Stomach smooth muscle (tissue), 2 donors: ENCODE measurements around the gene MTRR.

Experiments
- H3K27ac ChIP-seq: one replicate; pipeline ENCODE4 v1.7.0; 2013; ENCODE audit warnings: mild to moderate bottlenecking, low read length, inconsistent platforms
- H3K27me3 ChIP-seq, 2 donors: one replicate each; pipeline ENCODE4 v1.7.0; 2013; ENCODE audit warnings: low read length in 2 of 2; ENCODE audit not compliant: insufficient read depth in 2 of 2, control insufficient read depth in 1 of 2
- H3K36me3 ChIP-seq, 2 donors: one replicate each; pipeline ENCODE4 v1.7.0; 2013; ENCODE audit warnings: low read length in 2 of 2; ENCODE audit not compliant: control insufficient read depth in 2 of 2, insufficient read depth in 2 of 2
- H3K4me1 ChIP-seq: one replicate; pipeline ENCODE4 v1.7.0; 2013; ENCODE audit warnings: low read length; ENCODE audit not compliant: control insufficient read depth, insufficient read depth
- H3K4me3 ChIP-seq, 2 donors: one replicate each; pipeline ENCODE4 v1.7.0; 2013; ENCODE audit warnings: low read length in 2 of 2
- H3K9ac ChIP-seq, 2 donors: one replicate each; pipeline ENCODE4 v1.7.0; 2013; ENCODE audit warnings: low read length in 2 of 2, mild to moderate bottlenecking in 1 of 2
- H3K9me3 ChIP-seq, 2 donors: one replicate each; pipeline ENCODE4 v1.7.0; 2013; ENCODE audit warnings: low read length in 2 of 2; ENCODE audit not compliant: control insufficient read depth in 2 of 2
- donor health status: healthy.
- donor health status: Pancreatic carcinoma.

MTRR gene

GRCh38 chr5:7868773-7869473, at the start of gene MTRR, which contains the start of gene FASTKD3:
Gene MTRR (plus strand): TSS chr5:7869148. CDS start chr5:7870795, 1,647 bp downstream.
Gene FASTKD3 (minus strand): TSS chr5:7869031. CDS start chr5:7868083, 948 bp downstream.
- no peaks in the 10 kb centered on the region for H3K27me3 ChIP-seq
- H3K4me1 ChIP-seq = peaks cover 7% of the 10 kb centered on the region
- peak within 1 kb of the TSS; percentile 86 to 97 for H3K4me3 ChIP-seq
- H3K9ac ChIP-seq = peak within 1 kb of the TSS; percentile 82 to 84
- H3K27ac ChIP-seq = peak within 1 kb of the TSS; percentile 37
- H3K36me3 ChIP-seq = peaks cover 0 to 4% of the 10 kb centered on the region in 2 donors
- H3K9me3 ChIP-seq = no peaks in the 10 kb centered on the region

GRCh38 chr5:7822449-7822848, 46.5 kb upstream of the MTRR start:
- H3K4me3 ChIP-seq = no peak overlapping the region
- no peaks in the 10 kb centered on the region for H3K9me3 ChIP-seq
- H3K36me3 ChIP-seq = peaks cover 22 to 31% of the 10 kb centered on the region in 2 donors
- H3K9ac ChIP-seq = no peak overlapping the region
- H3K27me3 ChIP-seq = no peaks in the 10 kb centered on the region
- H3K27ac ChIP-seq = no peak overlapping the region
- no peaks in the 10 kb centered on the region for H3K4me1 ChIP-seq

- Histone ChIP-seq H3K4me3 (no peak overlapping the region), H3K36me3 (peaks cover 22 to 31% of the 10 kb centered on the region in 2 donors), H3K27me3 (no peaks in the 10 kb centered on the region), H3K9me3 (no peaks in the 10 kb centered on the region), H3K27ac (no peak overlapping the region), H3K9ac (no peak overlapping the region), H3K4me1 (no peaks in the 10 kb centered on the region)
These were observed 45.4 kb upstream of the MTRR start for GRCh38 chr5:7823594-7823993.

- no peak overlapping the region for H3K27ac ChIP-seq
- H3K4me3 ChIP-seq = no peak overlapping the region
- no peaks in the 10 kb centered on the region for H3K4me1 ChIP-seq
- no peaks in the 10 kb centered on the region for H3K27me3 ChIP-seq
- peaks cover 18 to 28% of the 10 kb centered on the region in 2 donors for H3K36me3 ChIP-seq
- H3K9me3 ChIP-seq = no peaks in the 10 kb centered on the region
- no peak overlapping the region for H3K9ac ChIP-seq
These were observed 44.0 kb upstream of the MTRR start for GRCh38 chr5:7824995-7825394.

- Histone ChIP-seq H3K9ac (no peak overlapping the region), H3K27ac (no peak overlapping the region), H3K9me3 (no peaks in the 10 kb centered on the region), H3K27me3 (no peaks in the 10 kb centered on the region), H3K4me1 (no peaks in the 10 kb centered on the region), H3K4me3 (no peak overlapping the region), H3K36me3 (peaks cover 18 to 28% of the 10 kb centered on the region in 2 donors)
These were observed 43.3 kb upstream of the MTRR start for GRCh38 chr5:7825630-7826029.

GRCh38 chr5:7827610-7828009, 41.3 kb upstream of the MTRR start:
- Histone ChIP-seq H3K9me3 (no peaks in the 10 kb centered on the region), H3K27me3 (no peaks in the 10 kb centered on the region), H3K27ac (no peak overlapping the region), H3K4me1 (no peaks in the 10 kb centered on the region), H3K36me3 (peaks cover 10 to 20% of the 10 kb centered on the region in 2 donors), H3K9ac (no peak overlapping the region), H3K4me3 (no peak overlapping the region)

GRCh38 chr5:7828269-7828668, 40.7 kb upstream of the MTRR start:
- Histone ChIP-seq H3K27me3 (no peaks in the 10 kb centered on the region), H3K27ac (no peak overlapping the region), H3K9me3 (no peaks in the 10 kb centered on the region), H3K4me3 (no peak overlapping the region), H3K9ac (no peak overlapping the region), H3K4me1 (no peaks in the 10 kb centered on the region), H3K36me3 (peaks cover 10 to 16% of the 10 kb centered on the region in 2 donors)

GRCh38 chr5:7834982-7835381, 34.0 kb upstream of the MTRR start:
- Histone ChIP-seq H3K4me1 (no peaks in the 10 kb centered on the region), H3K27me3 (no peaks in the 10 kb centered on the region), H3K4me3 (no peak overlapping the region), H3K9me3 (no peaks in the 10 kb centered on the region), H3K36me3 (no peaks in the 10 kb centered on the region), H3K27ac (no peak overlapping the region), H3K9ac (no peak overlapping the region)

GRCh38 chr5:7837403-7837802, 31.5 kb upstream of the MTRR start:
- Histone ChIP-seq H3K36me3 (no peaks in the 10 kb centered on the region), H3K4me1 (no peaks in the 10 kb centered on the region), H3K9ac (no peak overlapping the region), H3K4me3 (no peak overlapping the region), H3K27ac (no peak overlapping the region), H3K27me3 (no peaks in the 10 kb centered on the region), H3K9me3 (no peaks in the 10 kb centered on the region)

- Histone ChIP-seq H3K27me3 (peaks cover 0 to 3% of the 10 kb centered on the region in 2 donors), H3K36me3 (no peaks in the 10 kb centered on the region), H3K9ac (no peak overlapping the region), H3K4me3 (no peak overlapping the region), H3K27ac (no peak overlapping the region), H3K9me3 (no peaks in the 10 kb centered on the region), H3K4me1 (no peaks in the 10 kb centered on the region)
These were observed 26.4 kb upstream of the MTRR start for GRCh38 chr5:7842531-7842930.

- Histone ChIP-seq H3K36me3 (no peaks in the 10 kb centered on the region), H3K9ac (no peak overlapping the region), H3K4me1 (peaks cover 7% of the 10 kb centered on the region), H3K27me3 (peaks cover 13% of the 10 kb centered on the region in 2 donors), H3K27ac (no peak overlapping the region), H3K4me3 (no peak overlapping the region), H3K9me3 (no peaks in the 10 kb centered on the region)
These were observed 24.0 kb upstream of the MTRR start for GRCh38 chr5:7844901-7845300.
